Measurements from ENCODE around the gene HIPK4. TPM values are rescaled to one million over a fixed set of nuclear protein-coding genes. Genes with fewer than 3 reads are reported as not detected.

Gene HIPK4
- total and polyA plus RNA-seq, 2 donors from 2014 or later: 0.09 TPM; not detected in 1

GRCh38 chr19:40395956-40396355 is 6.0 kb upstream of the HIPK4 start:
- Histone ChIP-seq H3K9me3 (ENCODE audit: control insufficient read depth in 2 of 3, insufficient read depth in 1 of 3, low read length in 3 of 3) (no peaks in the 10 kb centered on the region), H3K36me3 (ENCODE audit: control insufficient read depth in 2 of 3, insufficient read depth in 3 of 3, low read length in 3 of 3) (no peaks in the 10 kb centered on the region), H3K27ac (ENCODE audit: low read depth in 2 of 2, low read length in 2 of 2) (no peak overlapping the region), H3K27me3 (ENCODE audit: control insufficient read depth, insufficient read depth, low read length) (no peaks in the 10 kb centered on the region), H3K4me3 (ENCODE audit: low read length in 3 of 3) (no peak overlapping the region), H3K4me1 (ENCODE audit: control insufficient read depth in 2 of 3, insufficient read depth in 2 of 3, low read depth in 1 of 3, low read length in 3 of 3) (no peaks in the 10 kb centered on the region), H3K9ac (ENCODE audit: low read length in 3 of 3) (no peak overlapping the region)
- no peak for TF ChIP-seq CTCF (IDR thresholded peaks at IDR 0.05; ENCODE audit: borderline replicate concordance, extremely low read depth, insufficient read depth)
- DNase-seq: no peak
- intact Hi-C loops (cut with DNase I): no loop called here
- no peak for FAIRE-seq

- no peak overlapping the region for H3K4me3 ChIP-seq (ENCODE audit: low read length in 3 of 3)
- DNase-seq (peak in 3 of 5 donors; percentile 34 to 37 (median 35)), FAIRE-seq (no peak)
Measured at GRCh38 chr19:40394816-40395210, 4.8 kb upstream of the HIPK4 start.

GRCh38 chr19:40393894-40394815 is 4.2 kb upstream of the HIPK4 start:
- no peak for TF ChIP-seq CTCF (IDR thresholded peaks at IDR 0.05; ENCODE audit: borderline replicate concordance, extremely low read depth, insufficient read depth)
- H3K27ac ChIP-seq (ENCODE audit: low read depth in 2 of 2, low read length in 2 of 2): no peak overlapping the region
- H3K36me3 ChIP-seq (ENCODE audit: control insufficient read depth in 2 of 3, insufficient read depth in 3 of 3, low read length in 3 of 3): no peaks in the 10 kb centered on the region
- H3K9ac ChIP-seq (ENCODE audit: low read length in 3 of 3): no peak overlapping the region
- H3K4me1 ChIP-seq (ENCODE audit: control insufficient read depth in 2 of 3, insufficient read depth in 2 of 3, low read depth in 1 of 3, low read length in 3 of 3): no peaks in the 10 kb centered on the region
- no peaks in the 10 kb centered on the region for H3K9me3 ChIP-seq (ENCODE audit: control insufficient read depth in 2 of 3, insufficient read depth in 1 of 3, low read length in 3 of 3)
- DNase-seq (no peak), FAIRE-seq (no peak)
- H3K27me3 ChIP-seq (ENCODE audit: control insufficient read depth, insufficient read depth, low read length): no peaks in the 10 kb centered on the region
- intact Hi-C loops (cut with DNase I): no loop called here
- no peak overlapping the region for H3K4me3 ChIP-seq (ENCODE audit: low read length in 3 of 3)

More at GRCh38 chr19:40394816-40395210, 4.8 kb upstream of the HIPK4 start:
- Histone ChIP-seq H3K27ac (ENCODE audit: low read depth in 2 of 2, low read length in 2 of 2) (no peak overlapping the region), H3K9ac (ENCODE audit: low read length in 3 of 3) (no peak overlapping the region), H3K4me1 (ENCODE audit: control insufficient read depth in 2 of 3, insufficient read depth in 2 of 3, low read depth in 1 of 3, low read length in 3 of 3) (no peaks in the 10 kb centered on the region), H3K9me3 (ENCODE audit: control insufficient read depth in 2 of 3, insufficient read depth in 1 of 3, low read length in 3 of 3) (no peaks in the 10 kb centered on the region), H3K27me3 (ENCODE audit: control insufficient read depth, insufficient read depth, low read length) (no peaks in the 10 kb centered on the region), H3K36me3 (ENCODE audit: control insufficient read depth in 2 of 3, insufficient read depth in 3 of 3, low read length in 3 of 3) (no peaks in the 10 kb centered on the region)
- intact Hi-C loops (cut with DNase I): no loop called here
- TF ChIP-seq CTCF (IDR thresholded peaks at IDR 0.05; ENCODE audit: borderline replicate concordance, extremely low read depth, insufficient read depth): no peak

Measured in kidney (tissue), 14 donors.